Inferior parietal cortex (tissue), 1 donor: Measurements from ENCODE around the gene BPNT1.
"Not testable (repeated sequence)": the region's sequence is repeated elsewhere in the genome, so short reads cannot be mapped to it uniquely, and the experiment has no call there.

Experiments used
- DNase-seq: peaks from one replicate; pipeline ENCODE4 v3.0.0-alpha.2; 2016; ENCODE audit errors: extremely low spot score

BPNT1 gene

DNA sequence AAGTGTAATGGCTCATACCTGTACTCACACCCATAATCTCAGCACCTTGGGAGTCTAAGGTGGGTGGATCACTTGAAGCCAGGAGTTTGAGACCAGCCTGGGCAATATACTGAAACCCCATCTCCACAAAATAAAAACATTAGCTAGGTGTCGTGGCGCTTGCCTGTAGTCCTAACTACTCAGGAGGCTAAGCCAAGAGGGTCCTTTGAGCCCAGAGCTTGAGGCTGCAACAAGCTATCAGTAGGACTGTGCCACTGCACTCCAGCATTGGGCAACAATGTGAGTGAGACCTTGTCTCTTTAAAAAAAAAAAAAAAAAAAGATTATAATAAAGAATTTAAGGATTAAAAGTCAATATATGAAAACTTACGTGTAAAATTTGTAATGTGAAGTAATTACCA is 11.7 kb downstream of the BPNT1 start:
- DNase-seq = no peak

DNA sequence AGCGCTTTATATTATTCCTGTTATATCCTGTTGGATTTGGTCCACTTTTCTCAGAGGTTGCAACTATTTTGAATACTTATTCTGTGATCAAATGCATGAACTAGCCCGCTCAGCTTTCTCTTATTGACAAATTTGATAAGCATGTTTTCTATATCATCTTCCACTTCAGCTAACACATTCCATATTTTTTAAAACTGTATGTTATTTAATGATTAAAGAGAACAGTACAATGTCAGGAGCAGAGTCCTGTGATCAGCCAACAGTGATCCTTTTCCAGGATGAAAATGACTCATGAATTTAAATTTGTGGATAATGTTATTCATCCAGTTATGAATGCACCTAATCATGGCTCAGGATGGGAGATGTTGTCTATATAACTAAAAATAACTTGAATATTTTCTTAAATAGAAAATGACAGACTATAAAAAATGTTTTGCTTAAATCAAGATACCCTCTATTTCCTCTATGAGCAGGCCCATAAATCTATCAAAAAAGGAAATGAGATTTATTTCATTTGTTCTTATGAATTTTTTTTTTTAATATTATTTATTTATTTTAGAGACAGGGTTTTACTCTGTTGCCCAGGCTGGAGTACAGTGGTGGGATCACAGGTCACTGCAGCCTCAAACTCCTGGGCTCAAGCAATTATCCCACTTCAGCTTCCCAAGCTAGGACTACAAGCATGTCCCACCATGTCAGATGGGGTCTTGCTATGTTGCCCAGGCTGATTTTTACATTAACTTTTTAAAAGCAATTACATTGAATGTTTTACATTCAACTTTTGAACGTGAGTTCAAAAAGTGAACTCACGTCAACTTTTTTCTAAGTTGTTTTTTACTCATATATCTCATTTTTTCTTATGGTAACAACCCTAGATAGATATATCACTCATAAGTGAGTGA is 12.5 kb downstream of the BPNT1 start:
- no peak for DNase-seq

DNA sequence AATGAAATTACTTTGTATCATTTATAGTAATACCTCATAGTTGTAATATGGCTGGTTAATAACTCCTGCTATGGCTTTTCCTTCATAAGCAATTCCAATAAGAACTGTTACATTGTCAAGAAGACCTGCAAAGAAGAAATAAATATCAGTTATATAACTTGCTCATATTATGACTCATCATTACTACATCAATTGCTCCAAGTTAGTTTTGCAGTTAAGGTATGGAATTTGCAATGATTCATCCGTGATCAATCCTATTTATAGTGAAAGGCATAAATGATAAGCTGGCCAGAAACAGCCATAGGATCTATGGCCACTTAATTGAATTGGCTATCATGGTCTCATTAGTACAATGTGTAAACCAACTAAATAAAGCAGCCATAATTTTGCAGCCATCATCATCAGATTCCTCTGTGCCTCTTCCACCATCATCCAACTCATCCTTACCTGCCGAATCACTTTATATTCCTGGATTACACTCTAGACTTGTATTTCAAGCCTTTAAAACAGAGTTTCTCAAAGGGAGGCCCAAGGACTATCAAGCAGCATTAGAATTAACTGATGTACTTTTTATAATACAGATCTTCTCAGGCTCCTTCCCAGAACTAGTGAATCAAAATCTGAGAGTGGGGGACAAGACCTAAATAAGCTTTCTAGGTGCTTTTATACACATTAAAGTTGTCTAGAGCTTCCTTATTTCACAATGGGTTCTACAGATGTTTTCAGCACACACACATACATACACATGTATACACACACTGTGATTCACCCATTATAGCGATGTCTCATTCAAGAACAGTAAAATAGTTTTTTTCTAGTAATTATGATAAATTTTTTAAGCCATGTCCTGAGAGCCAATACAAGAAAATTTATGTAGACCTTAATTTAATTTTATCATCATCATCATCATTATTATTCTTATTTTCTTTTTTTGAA is 22.1 kb downstream of the BPNT1 start:
- no peak for DNase-seq

DNA sequence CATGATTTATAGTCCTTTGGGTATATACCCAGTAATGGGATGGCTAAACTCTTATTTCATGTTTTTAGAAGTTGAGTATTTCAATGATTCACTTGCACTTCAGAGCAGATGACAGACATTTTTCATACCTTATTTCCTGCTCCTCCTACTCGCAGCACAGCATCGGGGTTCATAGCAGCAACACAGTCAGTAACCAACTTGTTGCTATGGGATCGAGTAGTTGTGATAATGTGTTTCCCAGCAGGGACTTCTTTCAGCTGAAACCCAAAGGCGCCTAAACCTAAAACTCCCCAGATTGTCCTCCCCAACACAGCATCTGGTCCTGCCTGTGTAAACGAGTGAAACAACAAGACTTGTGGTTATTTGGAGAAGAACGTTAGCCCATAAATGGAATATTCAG is 27.0 kb downstream of the BPNT1 start:
- DNase-seq = no peak

DNA sequence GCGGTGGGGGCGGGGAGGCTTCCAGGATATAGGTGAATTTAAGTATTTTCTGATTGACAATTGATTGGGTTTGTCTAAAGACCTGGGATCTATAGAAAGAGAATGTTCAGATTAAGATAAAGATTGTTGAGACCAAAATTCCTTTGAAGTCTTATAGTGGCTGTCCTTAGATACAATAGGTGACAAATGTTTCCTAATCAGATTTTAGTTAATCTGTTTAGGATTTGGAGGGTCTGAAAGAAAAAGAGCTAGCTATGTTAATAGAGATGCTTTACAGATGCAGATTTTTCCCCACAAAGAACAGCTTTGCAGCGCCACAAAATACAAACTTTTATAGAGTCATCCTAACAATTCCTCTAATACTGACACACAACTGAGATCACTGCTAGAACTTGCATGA is 28.7 kb downstream of the BPNT1 start:
- no peak for DNase-seq

DNA sequence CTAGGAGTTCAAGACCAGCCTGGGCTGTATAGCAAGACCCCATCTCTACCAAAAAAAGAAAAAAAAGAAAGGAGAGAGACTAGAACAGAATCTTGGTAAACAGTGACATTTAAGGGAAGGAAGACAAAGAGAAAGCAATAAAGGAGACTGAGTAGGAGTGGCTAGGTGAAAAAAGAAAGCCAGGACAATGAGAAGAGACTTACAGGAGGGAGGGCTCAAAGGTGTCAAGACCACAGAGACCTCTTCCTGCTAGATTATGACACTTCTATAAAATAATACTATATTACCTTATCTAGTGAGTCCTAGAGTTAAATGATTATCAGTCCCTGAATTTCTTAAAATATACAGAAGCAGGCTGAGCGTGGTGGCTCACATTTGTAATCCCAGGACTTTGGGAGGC is 33.2 kb downstream of the BPNT1 start:
- no peak for DNase-seq

DNA sequence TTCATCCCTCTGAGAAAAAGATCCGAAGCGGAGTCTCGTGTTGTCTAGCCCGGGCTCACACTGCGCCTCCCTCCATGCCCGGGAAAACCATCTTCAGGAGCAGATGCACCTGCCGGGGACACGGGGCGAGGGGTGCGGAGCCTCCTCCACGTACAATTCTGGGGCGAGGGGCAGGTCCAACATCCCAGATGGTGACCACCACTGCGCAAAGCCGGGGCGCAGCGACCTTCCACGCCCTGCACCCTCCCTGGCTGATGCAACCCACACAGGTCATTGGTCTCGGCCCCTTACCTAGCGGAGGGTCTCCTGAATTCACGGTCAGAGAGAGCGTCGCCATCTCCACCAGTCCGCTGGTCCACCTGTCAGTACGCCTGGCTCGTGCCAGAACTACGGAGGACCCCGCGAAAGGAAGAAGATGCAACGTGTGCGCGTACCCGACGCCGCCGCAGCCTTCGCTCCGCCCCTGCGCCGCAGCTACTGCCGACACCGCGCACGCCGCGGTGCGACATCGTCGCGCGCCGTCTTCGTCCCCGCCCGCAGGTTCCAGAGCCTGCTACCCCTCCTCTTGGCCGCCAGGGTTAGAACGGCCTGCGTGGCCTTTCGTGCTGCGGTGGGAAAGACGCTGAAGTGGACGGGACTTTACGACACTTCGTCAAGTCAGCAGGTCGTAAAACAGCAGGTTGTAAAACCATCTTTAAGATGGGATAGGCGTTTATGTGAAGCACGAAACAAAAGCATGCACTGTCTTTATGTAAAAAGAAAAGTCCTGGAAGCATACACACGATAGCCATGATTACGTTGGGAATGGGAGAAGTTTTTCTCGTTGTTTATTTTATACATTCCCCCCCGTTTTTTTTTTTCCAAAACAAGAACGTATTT is 43.3 kb downstream of the BPNT1 start, which contains the start of gene EPRS1:
Gene EPRS1 (minus strand): TSS at position 454 of the 879 bp plus-strand sequence. CDS start 117 bp downstream, at position 337.
- peak; percentile 96 for DNase-seq

DNA sequence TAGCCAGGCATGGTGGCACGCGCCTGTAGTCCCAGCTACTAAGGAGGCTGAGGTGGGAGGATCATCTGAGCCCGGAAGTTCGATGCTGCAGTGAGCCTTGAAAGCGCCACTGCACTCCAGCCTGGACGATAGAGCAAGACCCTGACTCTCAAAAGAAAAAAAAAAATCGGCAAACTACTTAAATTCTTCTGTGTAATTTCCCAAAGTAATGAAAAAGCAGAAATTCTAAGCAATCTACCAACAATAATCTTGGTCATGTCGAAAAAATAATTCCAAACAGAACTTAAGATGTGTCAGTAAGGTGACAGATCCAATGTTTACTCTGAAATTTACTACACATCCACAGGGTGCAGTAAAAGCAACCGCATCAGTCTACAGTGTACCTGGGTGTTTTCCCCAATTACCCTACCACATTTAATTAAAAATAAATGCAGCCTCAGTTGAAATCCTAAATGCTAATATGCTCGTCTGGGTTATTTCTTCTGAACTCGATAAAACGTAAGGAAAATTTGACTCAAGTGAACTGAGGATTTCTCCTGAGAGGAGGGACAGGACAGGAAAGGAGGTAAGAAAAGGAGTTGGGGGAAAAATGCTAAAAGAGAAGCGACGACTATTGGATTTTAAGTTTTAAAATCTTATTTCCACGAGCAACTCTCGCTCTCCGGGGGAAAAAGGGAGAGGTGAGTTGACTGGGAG is 44.1 kb downstream of the BPNT1 start:
- peak; percentile 38 for DNase-seq

DNA sequence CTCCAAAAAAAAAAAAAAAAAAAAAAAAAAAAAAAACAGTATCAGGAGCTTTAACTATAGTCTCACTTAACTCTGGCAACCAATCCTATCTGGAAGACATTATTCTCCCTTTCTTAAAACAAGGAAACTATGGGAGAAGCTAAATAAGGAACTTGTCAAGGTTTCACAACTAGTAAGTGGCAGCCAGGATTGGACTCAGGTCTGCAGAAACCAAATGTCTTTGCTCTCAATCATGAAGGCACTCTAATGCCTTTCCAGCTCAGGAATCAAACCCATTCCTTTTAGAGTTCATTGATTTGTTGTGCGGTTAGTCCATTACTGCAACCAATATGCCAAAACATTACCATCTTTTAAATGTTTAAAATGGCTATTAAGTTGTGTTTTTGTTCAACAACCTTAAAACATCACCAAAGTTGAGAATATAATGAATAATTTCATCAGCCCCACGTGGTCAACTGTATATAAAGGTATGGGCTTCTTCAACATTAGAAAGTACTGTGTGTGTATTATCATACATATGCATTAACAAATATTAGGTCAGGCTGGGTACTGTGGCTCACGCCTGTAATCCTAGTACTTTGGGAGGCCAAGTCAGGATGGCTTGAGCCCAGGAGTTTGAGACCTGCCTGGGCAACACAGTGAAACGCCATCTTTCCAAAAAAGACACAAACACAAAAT is 44.8 kb downstream of the BPNT1 start:
- no peak for DNase-seq

DNA sequence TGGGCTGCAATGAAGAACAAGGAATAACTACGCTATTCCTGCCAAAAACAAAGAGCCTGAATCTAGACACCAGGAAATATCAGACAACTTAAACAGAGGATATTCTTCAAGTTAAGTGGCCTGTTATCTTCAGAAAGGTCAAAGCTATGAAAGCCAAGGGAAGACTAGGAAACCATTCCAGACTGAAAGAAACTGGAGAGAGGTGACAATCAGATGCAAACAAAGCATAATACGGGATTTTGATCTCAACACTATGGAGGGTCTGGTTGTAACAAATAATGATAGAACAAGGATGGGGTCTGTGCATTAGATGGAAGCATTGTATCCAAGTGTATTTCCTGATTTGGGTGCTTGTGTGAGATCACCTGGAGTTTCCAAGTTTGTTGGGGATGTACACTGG is 45.9 kb downstream of the BPNT1 start:
- no peak for DNase-seq

DNA sequence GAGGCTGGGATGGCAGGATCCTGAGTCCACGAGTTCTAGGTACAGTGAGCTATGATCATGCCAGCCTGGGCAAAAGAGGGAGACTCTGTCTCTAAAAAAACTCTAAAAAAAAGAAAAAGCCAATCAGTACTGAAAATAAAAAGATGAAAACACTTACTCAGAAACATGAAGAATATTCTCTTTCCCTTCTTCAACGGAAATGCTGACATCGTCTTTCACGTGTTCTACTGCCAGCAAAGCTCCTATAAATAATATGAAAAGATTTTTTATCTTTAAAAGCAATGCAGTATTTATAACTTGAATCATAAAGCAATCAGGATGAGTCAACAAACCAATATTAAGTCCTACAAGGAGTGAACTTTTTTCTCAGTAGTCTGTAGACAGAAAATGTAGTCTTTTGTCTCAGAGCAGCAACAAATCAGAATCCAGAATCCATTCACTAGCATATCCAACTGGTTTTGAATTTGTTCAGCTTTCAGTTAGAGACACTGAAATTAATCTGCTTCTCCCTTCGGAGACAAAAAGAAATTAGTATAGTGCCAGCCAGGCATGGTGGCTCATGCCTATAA is 49.5 kb downstream of the BPNT1 start:
- no peak for DNase-seq

DNA sequence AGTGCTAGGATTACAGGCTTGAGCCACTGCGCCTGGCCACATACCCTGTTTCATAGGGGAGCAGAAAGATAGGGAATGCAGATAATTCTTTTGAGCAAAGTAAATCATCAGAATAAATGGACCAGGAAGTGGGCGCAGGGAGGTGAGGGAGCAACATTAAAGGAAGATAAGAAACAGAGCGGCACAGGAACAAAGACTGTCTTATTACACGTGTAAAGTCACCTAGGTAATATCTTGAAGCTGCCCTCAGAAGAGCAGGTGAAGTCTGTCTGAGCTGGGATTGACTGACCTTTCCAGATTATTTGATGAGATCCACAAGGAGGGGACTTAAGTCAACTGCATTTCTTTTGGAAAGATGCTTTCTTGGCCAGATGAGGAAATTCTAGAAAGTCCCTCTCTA is 50.9 kb downstream of the BPNT1 start:
- no peak for DNase-seq

DNA sequence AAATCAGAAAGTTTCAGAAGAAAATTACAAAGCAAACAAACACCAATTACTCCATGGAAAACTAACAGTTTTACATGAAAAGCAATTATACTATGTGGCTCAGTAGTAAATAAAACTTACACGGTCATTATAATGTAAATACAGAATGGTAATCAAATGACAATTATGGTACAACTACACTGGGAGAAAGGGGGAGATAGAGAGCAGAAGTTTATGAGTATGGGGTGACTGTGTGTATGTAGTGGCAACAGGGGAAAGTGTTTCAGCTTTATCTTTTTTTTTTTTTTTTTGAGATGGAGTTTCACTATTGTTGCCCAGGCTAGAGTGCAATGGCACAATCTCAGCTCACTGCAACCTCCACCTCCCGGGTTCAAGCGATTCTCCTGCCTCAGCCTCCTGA is 51.8 kb downstream of the BPNT1 start:
- not testable (repeated sequence) for DNase-seq

DNA sequence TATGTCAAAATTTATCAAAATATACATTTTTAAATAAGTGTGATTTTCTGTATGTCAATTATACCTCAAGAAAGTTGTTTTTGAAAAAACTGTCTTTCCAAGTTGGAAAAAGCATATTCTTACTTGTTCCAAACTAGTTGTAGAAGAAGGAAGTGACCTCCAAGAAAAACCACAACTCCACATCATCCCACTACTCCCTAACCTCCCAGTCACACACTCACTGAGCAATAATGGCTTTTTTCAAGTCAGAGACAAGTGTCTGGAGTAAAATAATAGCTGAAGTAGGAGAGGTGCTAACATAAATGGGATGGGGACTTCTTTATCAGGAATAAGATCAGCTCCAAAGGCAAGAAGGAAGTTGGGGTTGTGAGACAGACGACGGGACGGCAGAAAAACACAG is 56.7 kb downstream of the BPNT1 start:
- no peak for DNase-seq

DNA sequence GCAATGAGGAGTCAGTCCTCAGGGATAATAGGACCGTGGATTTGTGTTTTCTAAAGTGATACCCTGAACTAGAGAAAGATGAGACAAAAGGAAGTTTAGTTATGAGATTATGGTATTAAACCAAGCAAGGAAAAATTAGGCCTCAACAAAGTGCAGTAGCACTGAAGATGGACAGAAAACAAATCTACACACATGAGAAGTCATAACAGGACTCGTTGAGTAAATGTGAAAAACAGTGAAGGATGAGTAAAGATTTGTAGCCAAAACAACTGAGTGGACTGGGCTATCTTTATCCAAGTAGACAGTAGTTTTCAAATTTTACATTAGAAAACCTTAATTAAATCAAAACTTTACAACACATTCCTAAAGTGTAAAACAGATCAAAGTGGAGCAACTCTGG is 58.3 kb downstream of the BPNT1 start:
- no peak for DNase-seq

DNA sequence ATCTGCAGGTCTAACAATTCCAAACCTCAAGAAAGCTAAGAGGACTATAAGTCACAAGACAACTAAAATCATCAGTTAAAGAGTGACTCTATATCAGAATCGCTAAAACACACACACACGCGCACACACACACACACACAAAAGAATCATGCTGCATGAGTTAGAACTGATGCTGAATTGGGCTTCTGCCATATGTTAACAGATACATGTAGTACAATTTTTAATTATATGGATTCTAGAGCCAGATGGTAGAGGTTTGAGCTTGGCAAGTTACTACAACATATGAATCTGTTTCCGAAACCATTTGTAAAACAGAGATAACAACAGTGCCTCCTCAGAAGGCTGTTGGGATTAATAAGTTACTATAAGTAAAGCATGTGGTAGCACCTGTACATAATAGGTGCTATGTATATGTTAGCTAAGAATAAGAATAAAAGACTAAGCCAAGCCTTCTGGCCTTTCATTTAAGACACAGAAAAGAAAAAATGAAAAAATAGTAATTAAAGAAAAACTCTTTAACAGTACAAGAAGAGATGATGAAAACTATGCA is 61.2 kb downstream of the BPNT1 start:
- no peak for DNase-seq

DNA sequence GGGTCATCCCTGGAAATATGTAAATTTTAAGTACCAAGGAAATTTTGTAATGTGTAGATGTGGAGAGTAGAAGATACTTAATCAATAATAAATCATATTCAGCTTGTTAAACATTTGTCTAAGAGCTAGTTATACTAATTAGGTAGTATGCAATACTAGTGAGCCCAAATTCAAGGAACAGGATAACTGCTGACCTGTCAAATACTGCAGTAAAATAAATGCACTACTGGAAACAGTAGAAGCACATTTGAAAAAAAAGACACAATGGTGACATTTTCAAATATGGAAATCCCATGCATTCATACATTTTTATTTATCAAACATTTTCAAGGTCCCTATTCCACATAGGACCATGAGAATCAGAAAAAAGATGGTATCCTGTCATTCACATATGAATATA is 70.5 kb downstream of the BPNT1 start:
- DNase-seq = no peak

DNA sequence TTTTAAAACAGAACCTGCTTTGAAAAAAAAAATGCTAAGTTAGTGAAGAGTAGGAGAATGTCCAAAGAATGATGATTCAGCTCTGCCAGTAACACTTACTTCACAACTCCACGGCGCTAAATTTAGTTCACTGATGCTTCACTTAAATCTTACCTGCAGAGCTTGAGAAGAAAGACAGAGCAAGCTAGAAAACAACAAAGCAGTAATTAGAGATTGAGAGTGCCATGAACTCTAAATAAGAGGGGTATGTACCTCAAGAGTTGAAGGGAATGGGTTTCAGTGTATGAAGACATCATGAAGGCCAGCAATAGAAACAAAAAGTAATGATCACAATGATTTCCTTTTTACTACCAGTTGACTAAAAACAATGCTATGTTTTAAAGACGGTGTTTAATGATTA is 76.1 kb downstream of the BPNT1 start:
- peak; percentile 61 for DNase-seq

DNA sequence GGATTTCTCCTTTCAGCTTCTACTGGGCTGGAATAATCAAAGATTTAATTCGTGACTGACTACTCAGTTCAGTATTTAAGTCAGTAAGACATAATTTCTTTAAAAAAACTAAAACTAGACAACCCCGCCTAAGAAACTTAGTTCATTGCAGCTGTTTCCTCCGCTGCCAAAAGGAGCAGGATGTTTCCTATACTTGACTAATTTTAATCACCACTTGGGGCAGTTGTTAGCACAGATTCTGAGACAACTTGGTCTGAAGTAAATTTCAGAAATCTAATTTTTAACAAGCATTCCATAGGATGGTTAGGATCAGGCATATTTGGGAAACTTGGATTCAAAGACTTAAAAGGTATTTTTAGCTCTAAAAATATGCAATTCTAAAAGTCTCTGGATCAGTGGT is 77.3 kb downstream of the BPNT1 start:
- DNase-seq = no peak

DNA sequence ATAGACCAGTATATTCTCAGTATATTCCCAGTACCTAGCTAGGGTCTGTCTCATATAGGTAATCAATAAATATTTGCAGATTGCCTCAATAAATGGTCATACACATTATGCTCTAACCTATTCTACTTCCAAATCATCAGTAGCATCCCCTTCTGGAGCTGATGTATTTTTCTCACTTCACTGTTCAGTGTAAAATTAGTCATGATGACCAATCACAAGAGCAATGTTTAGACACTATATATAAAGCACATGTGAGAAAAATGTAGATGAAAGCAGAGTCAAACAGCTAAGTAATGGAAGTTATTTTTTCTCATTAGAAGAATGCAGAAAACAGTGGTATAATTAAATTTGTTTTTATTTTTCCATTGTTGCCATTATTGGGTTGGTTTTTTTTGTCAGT is 78.0 kb downstream of the BPNT1 start:
- DNase-seq = no peak
